NCI-H226 (cell line): ENCODE measurements around the gene ITGAL.
"Not testable (repeated sequence)": the region's sequence is repeated elsewhere in the genome, so short reads cannot be mapped to it uniquely, and the experiment has no call there.

Experiments
- DNase-seq: peaks from one replicate; pipeline ENCODE4 v3.0.0-alpha.2; 2015

Gene ITGAL

GRCh38 chr16:30493941-30494488 lies 21.5 kb downstream of the ITGAL start:
- no peak for DNase-seq

- DNase-seq: no peak
These were observed 22.2 kb downstream of the ITGAL start for GRCh38 chr16:30494709-30495108.

- DNase-seq: no peak
These were observed 26.7 kb downstream of the ITGAL start for GRCh38 chr16:30499284-30499683.

- no peak for DNase-seq
These were observed 31.1 kb downstream of the ITGAL start for GRCh38 chr16:30503403-30504296.

- no peak for DNase-seq
These were observed 36.7 kb downstream of the ITGAL start for GRCh38 chr16:30509081-30509765.

- DNase-seq: no peak
These were observed 37.9 kb downstream of the ITGAL start for GRCh38 chr16:30510376-30510938.

- DNase-seq: no peak
These were observed 39.0 kb downstream of the ITGAL start for GRCh38 chr16:30511509-30511908.

- no peak for DNase-seq
These were observed 42.7 kb downstream of the ITGAL start for GRCh38 chr16:30515275-30515674.

GRCh38 chr16:30518552-30518951 lies 46.0 kb downstream of the ITGAL start:
- DNase-seq: no peak

GRCh38 chr16:30519120-30520049 lies 46.8 kb downstream of the ITGAL start:
- DNase-seq: no peak

- no peak for DNase-seq
These were observed 48.9 kb downstream of the ITGAL start for GRCh38 chr16:30521476-30521872.

- DNase-seq: no peak
These were observed 49.5 kb downstream of the ITGAL start for GRCh38 chr16:30521873-30522641.

GRCh38 chr16:30522702-30523463 lies 50.3 kb downstream of the ITGAL start:
- not testable (repeated sequence) for DNase-seq

- DNase-seq: no peak
These were observed 51.4 kb downstream of the ITGAL start for GRCh38 chr16:30523768-30524574.

GRCh38 chr16:30524575-30525568 lies 52.3 kb downstream of the ITGAL start:
- no peak for DNase-seq

- no peak for DNase-seq
These were observed 53.2 kb downstream of the ITGAL start for GRCh38 chr16:30525844-30526136.

GRCh38 chr16:30526137-30526822 lies 53.7 kb downstream of the ITGAL start, which contains the start of gene ZNF768:
ZNF768 (minus strand) TSS chr16:30526566; CDS start chr16:30526413, 153 bp downstream.
- peak; percentile 30 for DNase-seq
